Panc1 (cell line): Measurements from ENCODE around the gene KAT6B.

ENCODE experiments used
- CTCF ChIP-seq: fragments of 450-650 bp; IDR thresholded peaks from 2 replicates; pipeline ENCODE4 v1.5.1; 2017; ENCODE audit warnings: mild to moderate bottlenecking
- REST ChIP-seq, 2 experiments: IDR thresholded peaks; 2 replicates each; pipeline ENCODE4 v1.6.1; 2011 to 2012; ENCODE audit warnings: low read depth in 2 of 2, control low read depth in 1 of 2, low read length in 1 of 2, mild to moderate bottlenecking in 1 of 2, moderate library complexity in 1 of 2; ENCODE audit not compliant: insufficient read depth in 1 of 2
- SIN3A ChIP-seq: IDR thresholded peaks from 2 replicates; pipeline ENCODE4 v1.6.1; 2012; ENCODE audit warnings: low read depth, mild to moderate bottlenecking, low read length, moderate library complexity, borderline replicate concordance; ENCODE audit not compliant: insufficient read depth
- TCF7L2 ChIP-seq: IDR thresholded peaks from 2 replicates; pipeline ENCODE4 v1.6.1; 2011; ENCODE audit warnings: mild to moderate bottlenecking, low read depth, low read length, inconsistent platforms

- TF ChIP-seq CTCF (no peak), TCF7L2 (peak; percentile 64; the same call in 1 of the 2 replicates), SIN3A (no peak), REST (IDR thresholded peaks at IDR 0.05; ENCODE audit: insufficient read depth in 1 of 2, low read depth in 2 of 2, low read length in 1 of 2) (no peak)
Observed at GRCh38 chr10:74953214-74953613, 126.8 kb downstream of the KAT6B start.
